Measurements from ENCODE around the gene TRIP13.

The TRIP13 gene

DNA sequence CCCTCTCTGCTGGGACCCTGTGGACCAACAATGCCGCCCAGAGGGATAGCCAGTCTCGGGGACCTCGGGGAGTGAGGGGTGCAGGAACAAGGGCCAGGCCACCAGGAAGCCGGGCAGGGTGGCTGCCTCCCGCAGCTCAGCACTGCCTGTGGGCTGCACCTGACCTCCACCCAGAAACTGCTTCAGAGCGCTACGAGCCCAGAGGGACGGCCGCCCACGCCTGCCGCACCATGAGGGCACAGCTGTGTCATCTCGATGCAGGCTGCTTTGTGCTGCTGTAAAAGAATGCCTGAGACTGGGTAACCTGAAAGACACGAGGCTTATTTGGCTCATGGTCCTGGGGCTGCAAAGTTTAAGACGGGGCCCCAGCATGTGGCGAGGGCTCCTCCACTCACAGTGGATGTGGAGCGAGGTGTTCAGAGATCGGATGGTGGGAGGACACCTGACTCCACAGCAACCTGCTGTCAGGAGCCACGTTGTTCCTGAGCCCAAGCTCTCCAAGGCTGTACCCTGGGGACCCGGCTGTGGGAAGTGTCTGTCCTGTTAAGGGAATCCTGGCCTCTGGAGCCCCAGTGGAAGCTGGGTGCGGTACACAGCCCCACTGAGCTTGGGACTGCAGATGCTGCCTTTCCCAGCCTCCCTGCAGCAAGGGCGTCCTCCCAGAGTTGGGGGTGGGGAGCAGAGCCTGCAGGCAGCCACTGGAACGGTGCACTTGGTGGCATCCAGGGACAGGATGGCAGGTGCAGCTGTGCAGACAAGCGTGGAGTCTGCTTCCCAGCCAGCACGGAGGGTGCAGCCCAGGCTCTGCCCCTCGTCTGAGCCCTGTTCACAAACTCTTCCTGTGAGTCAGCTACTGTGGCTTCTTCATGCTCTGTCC is 30.1 kb upstream of the TRIP13 start:
- no peak for TF ChIP-seq TAF1 (IDR thresholded peaks at IDR 0.05; ENCODE audit: borderline replicate concordance, insufficient read depth, low read length)

DNA sequence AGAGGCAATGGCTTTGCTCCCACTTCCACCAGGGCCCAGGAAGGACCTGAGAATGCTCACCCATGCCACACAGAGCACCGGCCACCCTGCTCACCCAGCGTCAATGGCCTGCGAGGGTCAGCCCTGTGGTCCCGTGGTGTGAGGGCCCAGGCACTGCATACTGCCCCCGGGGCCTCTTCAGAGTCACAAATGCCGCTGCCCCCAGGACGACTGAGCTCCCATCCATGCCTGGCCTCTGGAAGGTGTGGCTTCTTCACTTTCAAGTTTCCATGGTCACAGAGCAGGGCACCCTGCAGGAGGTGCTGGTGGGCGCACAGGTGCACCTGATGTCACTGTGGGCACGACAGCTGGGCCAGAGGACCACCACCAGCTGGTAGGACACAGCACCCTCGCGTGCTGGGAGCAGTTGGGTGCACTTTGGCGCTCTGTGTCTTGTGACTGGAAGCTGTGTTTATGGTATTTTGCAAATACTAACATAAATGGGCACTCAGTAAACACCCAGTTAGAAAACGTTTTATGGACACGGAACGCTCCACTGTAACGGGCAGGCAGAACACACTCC is 29.4 kb upstream of the TRIP13 start:
- no peak for TF ChIP-seq FOXP2 (optimal IDR thresholded peaks at IDR 0.05; ENCODE audit: borderline replicate concordance, extremely low read depth, extremely low read length, insufficient read depth)
- TF ChIP-seq, protein P1, sequence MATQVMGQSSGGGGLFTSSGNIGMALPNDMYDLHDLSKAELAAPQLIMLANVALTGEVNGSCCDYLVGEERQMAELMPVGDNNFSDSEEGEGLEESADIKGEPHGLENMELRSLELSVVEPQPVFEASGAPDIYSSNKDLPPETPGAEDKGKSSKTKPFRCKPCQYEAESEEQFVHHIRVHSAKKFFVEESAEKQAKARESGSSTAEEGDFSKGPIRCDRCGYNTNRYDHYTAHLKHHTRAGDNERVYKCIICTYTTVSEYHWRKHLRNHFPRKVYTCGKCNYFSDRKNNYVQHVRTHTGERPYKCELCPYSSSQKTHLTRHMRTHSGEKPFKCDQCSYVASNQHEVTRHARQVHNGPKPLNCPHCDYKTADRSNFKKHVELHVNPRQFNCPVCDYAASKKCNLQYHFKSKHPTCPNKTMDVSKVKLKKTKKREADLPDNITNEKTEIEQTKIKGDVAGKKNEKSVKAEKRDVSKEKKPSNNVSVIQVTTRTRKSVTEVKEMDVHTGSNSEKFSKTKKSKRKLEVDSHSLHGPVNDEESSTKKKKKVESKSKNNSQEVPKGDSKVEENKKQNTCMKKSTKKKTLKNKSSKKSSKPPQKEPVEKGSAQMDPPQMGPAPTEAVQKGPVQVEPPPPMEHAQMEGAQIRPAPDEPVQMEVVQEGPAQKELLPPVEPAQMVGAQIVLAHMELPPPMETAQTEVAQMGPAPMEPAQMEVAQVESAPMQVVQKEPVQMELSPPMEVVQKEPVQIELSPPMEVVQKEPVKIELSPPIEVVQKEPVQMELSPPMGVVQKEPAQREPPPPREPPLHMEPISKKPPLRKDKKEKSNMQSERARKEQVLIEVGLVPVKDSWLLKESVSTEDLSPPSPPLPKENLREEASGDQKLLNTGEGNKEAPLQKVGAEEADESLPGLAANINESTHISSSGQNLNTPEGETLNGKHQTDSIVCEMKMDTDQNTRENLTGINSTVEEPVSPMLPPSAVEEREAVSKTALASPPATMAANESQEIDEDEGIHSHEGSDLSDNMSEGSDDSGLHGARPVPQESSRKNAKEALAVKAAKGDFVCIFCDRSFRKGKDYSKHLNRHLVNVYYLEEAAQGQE (IDR thresholded peaks at IDR 0.05; ENCODE audit: insufficient read depth in 1 of 2, low read depth in 2 of 2, low read length in 2 of 2) = no peak
- no peak for TF ChIP-seq SIN3A (IDR thresholded peaks at IDR 0.05; ENCODE audit: borderline replicate concordance, insufficient read depth, low read length)
- no peak for TF ChIP-seq TAF1 (IDR thresholded peaks at IDR 0.05; ENCODE audit: borderline replicate concordance, insufficient read depth, low read length)
- TF ChIP-seq POLR2AphosphoS5 (IDR thresholded peaks at IDR 0.05; ENCODE audit: low read depth, low read length) = no peak; the same call in 1 of the 2 replicates

DNA sequence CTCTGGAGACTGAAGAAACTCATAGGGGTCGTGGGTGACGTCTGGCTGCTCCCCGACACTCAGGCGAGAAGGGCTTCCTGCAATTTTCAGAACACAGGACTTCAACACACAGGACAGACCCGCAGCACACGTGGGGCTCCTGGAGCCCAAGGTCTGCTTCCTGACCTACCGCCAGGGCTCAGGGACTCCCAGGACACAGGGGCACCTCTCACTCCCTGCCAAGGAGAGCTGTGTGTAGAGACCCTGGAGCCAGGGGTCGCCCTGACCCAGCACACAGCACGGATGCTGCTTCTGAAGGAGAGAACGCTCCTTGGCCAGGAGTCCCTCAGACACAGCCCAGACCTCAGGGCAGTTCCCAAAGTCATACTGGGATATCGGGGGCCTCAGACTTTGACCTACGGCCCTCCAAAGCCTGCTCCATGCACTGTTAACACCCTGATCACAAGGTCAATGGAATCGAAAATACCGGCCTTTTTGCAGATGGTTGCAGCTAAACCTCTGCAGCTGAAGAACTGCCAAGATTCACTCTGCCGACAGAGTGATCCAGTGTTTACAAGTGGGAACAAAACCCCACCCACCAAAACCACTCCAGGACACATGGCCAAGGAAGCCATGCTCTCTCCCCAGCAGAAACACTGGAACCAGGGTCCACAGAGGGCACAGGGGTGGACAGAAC is 28.1 kb upstream of the TRIP13 start:
- TF ChIP-seq TAF1 (IDR thresholded peaks at IDR 0.05; ENCODE audit: borderline replicate concordance, insufficient read depth, low read length) = no peak
- no peak for TF ChIP-seq FOXP2 (optimal IDR thresholded peaks at IDR 0.05; ENCODE audit: borderline replicate concordance, extremely low read depth, extremely low read length, insufficient read depth)
- TF ChIP-seq, protein P1 (IDR thresholded peaks at IDR 0.05; ENCODE audit: insufficient read depth in 1 of 2, low read depth in 2 of 2, low read length in 2 of 2) = no peak
- TF ChIP-seq POLR2AphosphoS5 (IDR thresholded peaks at IDR 0.05; ENCODE audit: low read depth, low read length) = no peak
- no peak for TF ChIP-seq SIN3A (IDR thresholded peaks at IDR 0.05; ENCODE audit: borderline replicate concordance, insufficient read depth, low read length)

DNA sequence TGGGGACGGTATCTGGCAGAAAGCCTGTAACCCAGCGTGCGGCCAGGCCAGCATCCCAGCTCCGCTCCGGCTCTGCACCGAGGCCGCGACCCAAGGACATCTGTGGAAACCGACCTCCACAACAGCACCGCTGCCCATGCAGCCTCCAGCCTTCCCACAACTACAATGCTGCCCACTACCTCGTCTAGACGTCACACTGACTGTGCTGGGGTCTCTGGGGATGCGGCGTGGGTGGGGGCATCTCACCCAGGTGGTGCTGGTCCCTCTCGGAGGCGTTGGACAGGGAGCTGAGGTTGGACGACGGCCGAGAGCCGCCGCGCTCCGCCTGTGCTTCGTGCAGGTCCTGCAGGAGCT is 27.5 kb upstream of the TRIP13 start:
- TF ChIP-seq POLR2AphosphoS5 (IDR thresholded peaks at IDR 0.05; ENCODE audit: low read depth, low read length) = no peak
- no peak for TF ChIP-seq SIN3A (IDR thresholded peaks at IDR 0.05; ENCODE audit: borderline replicate concordance, insufficient read depth, low read length)
- no peak for TF ChIP-seq TAF1 (IDR thresholded peaks at IDR 0.05; ENCODE audit: borderline replicate concordance, insufficient read depth, low read length)
- TF ChIP-seq, protein P1 (IDR thresholded peaks at IDR 0.05; ENCODE audit: insufficient read depth in 1 of 2, low read depth in 2 of 2, low read length in 2 of 2) = no peak
- TF ChIP-seq FOXP2 (optimal IDR thresholded peaks at IDR 0.05; ENCODE audit: borderline replicate concordance, extremely low read depth, extremely low read length, insufficient read depth) = no peak

DNA sequence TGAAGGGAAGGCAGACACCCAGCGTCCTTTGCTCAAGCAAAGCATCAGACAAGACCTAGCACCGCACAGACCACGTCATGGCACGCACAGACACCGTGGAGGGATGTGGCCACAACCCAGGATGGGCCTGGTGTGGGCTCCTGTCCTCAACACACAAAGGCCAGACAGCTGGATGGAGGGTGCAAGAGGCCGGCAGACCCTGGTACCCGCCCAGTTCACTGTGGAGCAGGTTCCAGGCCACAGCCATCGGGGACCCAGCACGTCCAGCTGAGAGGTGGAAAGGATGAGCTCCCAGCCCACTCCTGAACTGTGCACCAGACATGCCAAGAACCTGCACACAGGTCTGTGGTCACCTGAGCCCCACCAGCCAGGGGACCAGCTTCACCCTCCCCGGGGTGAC is 26.9 kb upstream of the TRIP13 start:
- TF ChIP-seq, protein P1 (IDR thresholded peaks at IDR 0.05; ENCODE audit: insufficient read depth in 1 of 2, low read depth in 2 of 2, low read length in 2 of 2) = no peak
- TF ChIP-seq SIN3A (IDR thresholded peaks at IDR 0.05; ENCODE audit: borderline replicate concordance, insufficient read depth, low read length) = no peak
- TF ChIP-seq POLR2AphosphoS5 (IDR thresholded peaks at IDR 0.05; ENCODE audit: low read depth, low read length) = no peak
- no peak for TF ChIP-seq TAF1 (IDR thresholded peaks at IDR 0.05; ENCODE audit: borderline replicate concordance, insufficient read depth, low read length)
- no peak for TF ChIP-seq FOXP2 (optimal IDR thresholded peaks at IDR 0.05; ENCODE audit: borderline replicate concordance, extremely low read depth, extremely low read length, insufficient read depth)

All from PFSK-1 (cell line).